ENCODE measurements around the gene SSC5D.

- TF ChIP-seq CTCF (IDR thresholded peaks at IDR 0.05; ENCODE audit: low read depth, low read length, missing input control) = no peak
- TF ChIP-seq JUND (IDR thresholded peaks at IDR 0.05) = no peak
- TF ChIP-seq MAX (IDR thresholded peaks at IDR 0.05) = peak; percentile 16
- no peak for TF ChIP-seq SP1 (IDR thresholded peaks at IDR 0.05)
- TF ChIP-seq HNF4G (IDR thresholded peaks at IDR 0.05) = peak; percentile 22
- no peak for TF ChIP-seq FOXA2 (IDR thresholded peaks at IDR 0.05)
- TF ChIP-seq RAD21 (IDR thresholded peaks at IDR 0.05) = no peak
- peak; percentile 65 to 81 for TF ChIP-seq RXRA (IDR thresholded peaks at IDR 0.05)
- no peak for TF ChIP-seq TAF1 (conservative IDR thresholded peaks at IDR 0.05)
- TF ChIP-seq HNF4A (conservative IDR thresholded peaks at IDR 0.05) = peak in 1 of 2 donors; percentile 61
- peak; percentile 5 for TF ChIP-seq REST (IDR thresholded peaks at IDR 0.05)
- TF ChIP-seq ZBTB33 (IDR thresholded peaks at IDR 0.05) = no peak
- TF ChIP-seq ATF3 (IDR thresholded peaks at IDR 0.05) = no peak
Observed at GRCh38 chr19:55460670-55461258, 27.5 kb upstream of the SSC5D start.

Measured in liver (tissue), 3 donors.